Activated naive CD4-positive, alpha-beta T cell treated with anti-CD3 and anti-CD28 coated beads, Interleukin-2, amount 10 ng/mL, durations not matched to agents 7 days and 5 days (primary cell): ENCODE data around the gene OTUD1.

Experiments used
- CTCF ChIA-PET: fragments of 350-600 bp; sonication (Branson Sonifier 250); formaldehyde crosslinking; loops from one replicate; lab custom pipeline; 2021; ENCODE audit warnings: antibody characterized with exemption; lab: Charles Lee
- DNase-seq: peaks from one replicate; pipeline ENCODE4 v3.0.0-alpha.2; 2020
- H3K27ac Mint-ChIP-seq: one replicate; pipeline ENCODE4 v1.8.0; 2021; ENCODE audit warnings: mild to moderate bottlenecking, moderate library complexity, mixed read lengths
- H3K27me3 Mint-ChIP-seq: one replicate; pipeline ENCODE4 v1.8.0; 2021; ENCODE audit warnings: mild to moderate bottlenecking, mixed read lengths
- H3K36me3 Mint-ChIP-seq: one replicate; pipeline ENCODE4 v1.8.0; 2021; ENCODE audit warnings: mixed read lengths
- H3K4me1 Mint-ChIP-seq: one replicate; pipeline ENCODE4 v1.8.0; 2021; ENCODE audit warnings: mixed read lengths
- H3K4me3 Mint-ChIP-seq: one replicate; pipeline ENCODE4 v1.8.0; 2021; ENCODE audit warnings: mild to moderate bottlenecking, moderate library complexity, mixed read lengths
- H3K9me3 Mint-ChIP-seq: one replicate; pipeline ENCODE4 v1.8.0; 2021; ENCODE audit warnings: mixed read lengths

OTUD1 gene

GRCh38 chr10:23461557-23461956 is 22.7 kb downstream of the OTUD1 start:
- no peaks in the 10 kb centered on the region for H3K9me3 Mint-ChIP-seq
- peaks cover 9% of the 10 kb centered on the region for H3K4me1 Mint-ChIP-seq
- H3K4me3 Mint-ChIP-seq, result no peak overlapping the region
- no peak overlapping the region for H3K27ac Mint-ChIP-seq
- DNase-seq, result no peak
- H3K27me3 Mint-ChIP-seq, result peaks cover 8% of the 10 kb centered on the region
- CTCF ChIA-PET, result no interaction called here
- no peaks in the 10 kb centered on the region for H3K36me3 Mint-ChIP-seq

GRCh38 chr10:23467012-23467411 is 28.1 kb downstream of the OTUD1 start:
- no peak for DNase-seq
- Mint-ChIP-seq H3K4me3 (no peak overlapping the region), H3K27me3 (peaks cover 17% of the 10 kb centered on the region), H3K27ac (no peak overlapping the region), H3K36me3 (no peaks in the 10 kb centered on the region), H3K9me3 (no peaks in the 10 kb centered on the region), H3K4me1 (no peaks in the 10 kb centered on the region)
- CTCF ChIA-PET, result no interaction called here

- Mint-ChIP-seq H3K4me3 (no peak overlapping the region), H3K27me3 (peaks cover 17% of the 10 kb centered on the region), H3K4me1 (no peaks in the 10 kb centered on the region), H3K9me3 (no peaks in the 10 kb centered on the region), H3K36me3 (no peaks in the 10 kb centered on the region), H3K27ac (no peak overlapping the region)
- DNase-seq, result no peak
- CTCF ChIA-PET, result no interaction called here
These were observed 28.7 kb downstream of the OTUD1 start for GRCh38 chr10:23467548-23467947.

- no peaks in the 10 kb centered on the region for H3K4me1 Mint-ChIP-seq
- H3K9me3 Mint-ChIP-seq, result no peaks in the 10 kb centered on the region
- DNase-seq, result no peak
- H3K36me3 Mint-ChIP-seq, result no peaks in the 10 kb centered on the region
- H3K27ac Mint-ChIP-seq, result no peak overlapping the region
- no peak overlapping the region for H3K4me3 Mint-ChIP-seq
- H3K27me3 Mint-ChIP-seq, result peaks cover 17% of the 10 kb centered on the region
- CTCF ChIA-PET, result no interaction called here
These were observed 30.8 kb downstream of the OTUD1 start for GRCh38 chr10:23469596-23470237.

- no peaks in the 10 kb centered on the region for H3K9me3 Mint-ChIP-seq
- H3K27ac Mint-ChIP-seq, result no peak overlapping the region
- no peak for DNase-seq
- H3K4me3 Mint-ChIP-seq, result no peak overlapping the region
- H3K27me3 Mint-ChIP-seq, result peaks cover 17% of the 10 kb centered on the region
- CTCF ChIA-PET, result no interaction called here
- no peaks in the 10 kb centered on the region for H3K4me1 Mint-ChIP-seq
- no peaks in the 10 kb centered on the region for H3K36me3 Mint-ChIP-seq
These were observed 33.3 kb downstream of the OTUD1 start for GRCh38 chr10:23472181-23472580.

GRCh38 chr10:23474081-23474480 is 35.2 kb downstream of the OTUD1 start:
- CTCF ChIA-PET, result no interaction called here
- peaks cover 10% of the 10 kb centered on the region for H3K27me3 Mint-ChIP-seq
- no peaks in the 10 kb centered on the region for H3K4me1 Mint-ChIP-seq
- H3K27ac Mint-ChIP-seq, result no peak overlapping the region
- no peak for DNase-seq
- H3K9me3 Mint-ChIP-seq, result no peaks in the 10 kb centered on the region
- no peaks in the 10 kb centered on the region for H3K36me3 Mint-ChIP-seq
- H3K4me3 Mint-ChIP-seq, result no peak overlapping the region

- H3K4me3 Mint-ChIP-seq, result no peak overlapping the region
- no peak for DNase-seq
- CTCF ChIA-PET, result no interaction called here
- no peaks in the 10 kb centered on the region for H3K36me3 Mint-ChIP-seq
- H3K27me3 Mint-ChIP-seq, result peaks cover 5% of the 10 kb centered on the region
- no peak overlapping the region for H3K27ac Mint-ChIP-seq
- no peaks in the 10 kb centered on the region for H3K9me3 Mint-ChIP-seq
- H3K4me1 Mint-ChIP-seq, result no peaks in the 10 kb centered on the region
These were observed 35.8 kb downstream of the OTUD1 start for GRCh38 chr10:23474626-23475025.

GRCh38 chr10:23478570-23478969 is 39.7 kb downstream of the OTUD1 start:
- Mint-ChIP-seq H3K4me3 (no peak overlapping the region), H3K36me3 (no peaks in the 10 kb centered on the region), H3K27ac (no peak overlapping the region), H3K27me3 (peaks cover 3% of the 10 kb centered on the region), H3K9me3 (no peaks in the 10 kb centered on the region), H3K4me1 (no peaks in the 10 kb centered on the region)
- CTCF ChIA-PET, result no interaction called here
- no peak for DNase-seq

GRCh38 chr10:23479798-23480473 is 41.1 kb downstream of the OTUD1 start:
- CTCF ChIA-PET, result no interaction called here
- no peak for DNase-seq
- peaks cover 3% of the 10 kb centered on the region for H3K27me3 Mint-ChIP-seq
- H3K36me3 Mint-ChIP-seq, result no peaks in the 10 kb centered on the region
- no peaks in the 10 kb centered on the region for H3K4me1 Mint-ChIP-seq
- no peaks in the 10 kb centered on the region for H3K9me3 Mint-ChIP-seq
- no peak overlapping the region for H3K4me3 Mint-ChIP-seq
- H3K27ac Mint-ChIP-seq, result no peak overlapping the region

GRCh38 chr10:23481363-23481961 is 42.6 kb downstream of the OTUD1 start:
- no peak for DNase-seq
- peaks cover 3% of the 10 kb centered on the region for H3K27me3 Mint-ChIP-seq
- H3K36me3 Mint-ChIP-seq, result no peaks in the 10 kb centered on the region
- H3K27ac Mint-ChIP-seq, result no peak overlapping the region
- no peak overlapping the region for H3K4me3 Mint-ChIP-seq
- CTCF ChIA-PET, result no interaction called here
- H3K9me3 Mint-ChIP-seq, result no peaks in the 10 kb centered on the region
- H3K4me1 Mint-ChIP-seq, result no peaks in the 10 kb centered on the region

- H3K27ac Mint-ChIP-seq, result no peak overlapping the region
- peaks cover 11% of the 10 kb centered on the region for H3K27me3 Mint-ChIP-seq
- CTCF ChIA-PET, result no interaction called here
- DNase-seq, result no peak
- no peak overlapping the region for H3K4me3 Mint-ChIP-seq
- no peaks in the 10 kb centered on the region for H3K36me3 Mint-ChIP-seq
- no peaks in the 10 kb centered on the region for H3K9me3 Mint-ChIP-seq
- H3K4me1 Mint-ChIP-seq, result no peaks in the 10 kb centered on the region
These were observed 51.2 kb downstream of the OTUD1 start for GRCh38 chr10:23490115-23490514.
